Airway epithelial cell (primary cell): Measurements from ENCODE around the gene EID3. TPM values are rescaled to one million over a fixed set of nuclear protein-coding genes. Genes with fewer than 3 reads are reported as not detected.

Source experiments
- total RNA-seq: library from RNA; depleted of rRNA; stranded (reverse); fragments of >200 nt; gene quantifications from 2 replicates; pipeline ENCODE4 v1.2.3, GENCODE V29; 2015

The EID3 gene
- 0.14 and 0.42 TPM in 2 replicates for total RNA-seq

DNA sequence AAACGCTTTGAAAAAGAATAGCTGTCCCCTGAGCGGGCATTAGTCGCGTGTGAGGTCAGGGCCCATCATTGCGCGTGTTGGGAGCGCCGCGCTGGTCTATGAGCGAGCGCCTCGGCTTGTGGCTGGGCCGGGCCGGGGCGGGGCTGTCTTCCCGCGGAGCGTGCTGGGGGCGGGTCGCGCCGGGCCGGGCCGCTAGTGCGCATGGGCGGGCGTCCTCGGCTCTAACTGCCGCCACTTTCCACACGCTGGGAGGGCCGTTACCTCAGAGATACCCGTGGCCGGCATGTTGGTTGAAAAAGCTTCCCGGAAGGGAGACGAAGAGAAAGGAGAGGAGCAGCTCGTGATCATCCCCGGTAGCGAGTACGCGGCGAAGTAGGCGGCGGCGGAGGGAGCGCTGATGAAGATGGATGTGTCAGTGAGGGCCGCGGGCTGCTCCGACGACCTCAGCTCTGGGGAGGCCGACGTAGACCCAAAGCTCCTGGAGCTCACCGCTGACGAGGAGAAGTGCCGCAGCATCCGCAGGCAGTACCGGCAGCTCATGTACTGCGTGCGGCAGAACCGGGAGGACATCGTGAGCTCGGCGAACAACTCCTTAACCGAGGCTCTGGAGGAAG lies at the start of gene EID3:
TSS of gene EID3 (plus strand) at position 202 of the 614 bp plus-strand sequence. CDS start at position 398, 196 bp downstream.

Other genes with a start within 250 kb of the EID3 start
- 4.0 and 6.4 TPM in 2 replicates for gene HCFC2, start 239.2 kb upstream of the EID3 start, total RNA-seq
- gene NFYB, start 165.5 kb upstream of the EID3 start, total RNA-seq = 7.0 and 9.9 TPM in 2 replicates
- 32.6 and 36.7 TPM in 2 replicates for gene TXNRD1, start 88.0 kb upstream of the EID3 start, total RNA-seq
- gene CHST11, start 153.2 kb downstream of the EID3 start, total RNA-seq = 11.0 and 16.8 TPM in 2 replicates